ENCODE results near the gene EDA.
"Not testable (repeated sequence)": the region's sequence is repeated elsewhere in the genome, so short reads cannot be mapped to it uniquely, and the experiment has no call there.

The EDA gene

GRCh38 chrX:69746051-69746450 is 130.1 kb downstream of the EDA start:
- DNase-seq (ENCODE audit: low read depth) = no peak

GRCh38 chrX:69748055-69748454 is 132.1 kb downstream of the EDA start:
- DNase-seq (ENCODE audit: low read depth) = no peak

- no peak for DNase-seq (ENCODE audit: low read depth)
Measured at GRCh38 chrX:69759921-69760625, 144.2 kb downstream of the EDA start.

- no peak for DNase-seq (ENCODE audit: low read depth)
Measured at GRCh38 chrX:69761633-69762032, 145.7 kb downstream of the EDA start.

- DNase-seq (ENCODE audit: low read depth) = no peak
Measured at GRCh38 chrX:69762340-69762739, 146.4 kb downstream of the EDA start.

GRCh38 chrX:69793260-69793935 is 177.5 kb downstream of the EDA start:
- no peak for DNase-seq (ENCODE audit: low read depth)

GRCh38 chrX:69795702-69796101 is 179.8 kb downstream of the EDA start:
- DNase-seq (ENCODE audit: low read depth) = no peak

- DNase-seq (ENCODE audit: low read depth) = no peak
Measured at GRCh38 chrX:69807400-69807799, 191.5 kb downstream of the EDA start.

GRCh38 chrX:69808375-69808774 is 192.5 kb downstream of the EDA start:
- DNase-seq (ENCODE audit: low read depth) = no peak

- no peak for DNase-seq (ENCODE audit: low read depth)
Measured at GRCh38 chrX:69813677-69814076, 197.8 kb downstream of the EDA start.

- DNase-seq (ENCODE audit: low read depth) = no peak
Measured at GRCh38 chrX:69815063-69815462, 199.2 kb downstream of the EDA start.

- DNase-seq (ENCODE audit: low read depth) = no peak
Measured at GRCh38 chrX:69815519-69815918, 199.6 kb downstream of the EDA start.

- DNase-seq (ENCODE audit: low read depth) = no peak
Measured at GRCh38 chrX:69844636-69845035, 228.7 kb downstream of the EDA start.

GRCh38 chrX:69859999-69860398 is 244.1 kb downstream of the EDA start:
- not testable (repeated sequence) for DNase-seq (ENCODE audit: low read depth)

- no peak for DNase-seq (ENCODE audit: low read depth)
Measured at GRCh38 chrX:69876221-69876620, 260.3 kb downstream of the EDA start.

GRCh38 chrX:69884210-69884609 is 268.3 kb downstream of the EDA start:
- no peak for DNase-seq (ENCODE audit: low read depth)

GRCh38 chrX:69896046-69896445 is 280.1 kb downstream of the EDA start:
- no peak for DNase-seq (ENCODE audit: low read depth)

- no peak for DNase-seq (ENCODE audit: low read depth)
Measured at GRCh38 chrX:69900491-69900890, 284.6 kb downstream of the EDA start.

- no peak for DNase-seq (ENCODE audit: low read depth)
Measured at GRCh38 chrX:69906447-69906846, 290.5 kb downstream of the EDA start.

GRCh38 chrX:69914781-69915180 is 298.9 kb downstream of the EDA start:
- no peak for DNase-seq (ENCODE audit: low read depth)

- no peak for DNase-seq (ENCODE audit: low read depth)
Measured at GRCh38 chrX:69919749-69920148, 303.8 kb downstream of the EDA start.

- DNase-seq (ENCODE audit: low read depth) = no peak
Measured at GRCh38 chrX:69932323-69932722, 316.4 kb downstream of the EDA start.

GRCh38 chrX:69948276-69948797 is 332.4 kb downstream of the EDA start:
- DNase-seq (ENCODE audit: low read depth) = no peak

GRCh38 chrX:69951753-69952152 is 335.8 kb downstream of the EDA start:
- no peak for DNase-seq (ENCODE audit: low read depth)
